ENCODE measurements around the gene FASTKD3. TPM values are rescaled to one million over a fixed set of nuclear protein-coding genes. Genes with fewer than 3 reads are reported as not detected.

FASTKD3 gene
- total and polyA plus RNA-seq, 11 donors, result 4.3 to 11.5 (median 6.1) TPM

DNA sequence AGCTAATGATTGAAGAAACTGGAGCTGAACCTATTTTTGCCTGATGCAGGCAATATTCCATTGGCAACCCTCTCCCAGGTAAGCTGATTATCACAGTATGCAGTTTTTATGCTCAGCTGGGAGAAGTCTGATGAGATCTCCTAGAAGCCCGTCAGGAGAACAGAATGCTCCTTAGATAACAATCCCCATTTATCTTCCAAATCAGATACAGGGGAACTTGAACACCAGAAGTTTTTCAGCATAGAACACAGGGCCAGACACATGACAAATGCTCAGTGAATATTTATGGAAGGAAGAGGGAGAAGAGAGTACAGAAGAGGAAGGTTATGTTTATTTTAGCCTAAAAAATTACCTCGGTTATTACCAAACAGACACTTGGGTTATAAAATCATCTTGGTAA, 55.8 kb downstream of the FASTKD3 start:
- H3K27me3 ChIP-seq, result peaks cover 0 to 17% (median 3%) of the 10 kb centered on the region in 9 donors
- no peak overlapping the region for H3K4me3 ChIP-seq
- no peak for ATAC-seq
- no peak overlapping the region for H3K27ac ChIP-seq
- peaks cover 0 to 8% (median 0%) of the 10 kb centered on the region in 12 donors for H3K4me1 ChIP-seq
- WGBS, 4 donors, result 57 to 70% (median 68%) methylated on average over 2 of the region's 2 CpGs
- intact Hi-C loops (cut with DNase I), result loop anchor here in 1 of 10 donors (10.0 kb wide), 1 partner anchor 1048 kb away; no protein-coding TSS in a partner anchor
- no peak for DNase-seq
- H3K36me3 ChIP-seq, result no peaks in the 10 kb centered on the region
- no peak for TF ChIP-seq POLR2A (IDR thresholded peaks at IDR 0.05)
- no peak for TF ChIP-seq CTCF (IDR thresholded peaks at IDR 0.05)
- H3K9me3 ChIP-seq, result no peaks in the 10 kb centered on the region

DNA sequence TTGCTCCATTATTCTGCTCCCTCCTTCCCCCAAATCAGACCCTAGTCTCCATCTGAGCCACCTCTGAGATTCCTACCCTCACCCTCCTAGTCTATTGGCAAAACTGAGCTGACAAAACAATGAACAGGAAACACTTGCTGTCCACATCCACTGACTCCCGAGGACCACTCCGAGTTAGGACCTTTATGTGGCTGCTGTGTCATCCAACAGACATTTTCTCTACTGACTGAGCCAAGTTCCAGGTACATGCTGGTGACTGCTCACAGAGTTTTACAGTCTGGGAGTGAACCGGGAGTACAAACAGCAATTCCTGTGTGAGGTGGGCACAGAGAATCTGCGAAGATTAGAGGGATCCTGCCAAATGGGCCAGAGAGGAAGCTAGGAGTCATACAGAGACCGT, 57.1 kb downstream of the FASTKD3 start:
- DNase-seq (no peak), ATAC-seq (no peak)
- 58 to 65% (median 61%) methylated on average over 5 of the region's 5 CpGs for WGBS, 4 donors
- TF ChIP-seq CTCF (IDR thresholded peaks at IDR 0.05) (no peak), POLR2A (IDR thresholded peaks at IDR 0.05) (no peak)
- Histone ChIP-seq H3K36me3 (no peaks in the 10 kb centered on the region), H3K4me3 (no peak overlapping the region), H3K4me1 (peaks cover 0 to 8% (median 0%) of the 10 kb centered on the region in 12 donors), H3K27me3 (peaks cover 0 to 17% (median 2%) of the 10 kb centered on the region in 9 donors), H3K27ac (no peak overlapping the region), H3K9me3 (no peaks in the 10 kb centered on the region)
- intact Hi-C loops (cut with DNase I), result loop anchor here in 1 of 10 donors (10.0 kb wide), 1 partner anchor 1047 kb away; no protein-coding TSS in a partner anchor

Other genes starting within 250 kb of the FASTKD3 start
- gene CFAP90, start 17.9 kb downstream of the FASTKD3 start, total RNA-seq, result not detected
- not detected for gene CFAP90, start 17.9 kb downstream of the FASTKD3 start, polyA plus RNA-seq
- 10 to 100 TPM; 23.5 to 42.2 (median 29.0) TPM for gene MTRR, start 117 bp upstream of the FASTKD3 start, total RNA-seq
- gene MTRR, start 117 bp upstream of the FASTKD3 start, polyA plus RNA-seq, result 10 to 100 TPM in 1 of 2 donors, 1 to 10 TPM in 1; 9.5 to 23.9 TPM